H9 (cell line): ENCODE results near the gene KLK1. TPM values are rescaled to one million over a fixed set of nuclear protein-coding genes. Genes with fewer than 3 reads are reported as not detected.
A peak's percentile ranks its signal among the peaks of the same experiment; 100 is the strongest.

ENCODE experiments used
- DNase-seq: peaks from one replicate; pipeline ENCODE4 v3.0.0-alpha.2; 2017
- H2AFZ ChIP-seq: one replicate; pipeline ENCODE4 v1.6.1; 2013; ENCODE audit warnings: mild to moderate bottlenecking, low read length, control low read depth, moderate library complexity
- H2AK5ac ChIP-seq: 2 replicates; pipeline ENCODE4 v1.6.1; 2013; ENCODE audit warnings: low read length, control low read depth, mixed read lengths; ENCODE audit not compliant: insufficient read length
- H2BK120ac ChIP-seq: one replicate; pipeline ENCODE4 v1.6.1; 2013; ENCODE audit warnings: low read depth, mild to moderate bottlenecking, low read length, control low read depth, inconsistent platforms; ENCODE audit not compliant: poor library complexity, severe bottlenecking
- H2BK12ac ChIP-seq: 2 replicates; pipeline ENCODE4 v1.6.1; 2013; ENCODE audit warnings: low read length, control low read depth, mixed read lengths, low read depth; ENCODE audit not compliant: insufficient read length
- H2BK15ac ChIP-seq: 2 replicates; pipeline ENCODE4 v1.6.1; 2013; ENCODE audit warnings: low read depth, low read length, control low read depth
- H2BK20ac ChIP-seq: one replicate; pipeline ENCODE4 v1.6.1; 2013; ENCODE audit warnings: low read depth, mild to moderate bottlenecking, low read length, control low read depth, inconsistent platforms; ENCODE audit not compliant: poor library complexity, severe bottlenecking
- H2BK5ac ChIP-seq: 2 replicates; pipeline ENCODE4 v1.6.1; 2013; ENCODE audit warnings: low read length, control low read depth, mixed read lengths; ENCODE audit not compliant: insufficient read length
- H3K14ac ChIP-seq: 2 replicates; pipeline ENCODE4 v1.6.1; 2013; ENCODE audit warnings: low read length, control low read depth; ENCODE audit not compliant: insufficient read depth
- H3K18ac ChIP-seq: 2 replicates; pipeline ENCODE4 v1.6.1; 2013; ENCODE audit warnings: low read depth, mild to moderate bottlenecking, mixed read lengths, low read length, control low read depth; ENCODE audit not compliant: insufficient read length
- H3K23ac ChIP-seq: 2 replicates; pipeline ENCODE4 v1.6.1; 2013; ENCODE audit warnings: low read length, control low read depth, mixed read lengths, low read depth; ENCODE audit not compliant: insufficient read length
- H3K23me2 ChIP-seq: 2 replicates; pipeline ENCODE4 v1.6.1; 2013; ENCODE audit warnings: low read depth, mild to moderate bottlenecking, mixed read lengths, low read length, control low read depth; ENCODE audit not compliant: insufficient read length, poor library complexity, severe bottlenecking
- H3K27ac ChIP-seq: 2 replicates; pipeline ENCODE4 v1.5.1; 2013; ENCODE audit warnings: low read length, control low read depth, mixed read lengths, low read depth; ENCODE audit not compliant: insufficient read length
- H3K27me3 ChIP-seq: 2 replicates; pipeline ENCODE4 v1.6.1; 2013; ENCODE audit warnings: low read length, control low read depth, inconsistent platforms; ENCODE audit not compliant: insufficient read depth
- H3K4ac ChIP-seq: 2 replicates; pipeline ENCODE4 v1.6.1; 2013; ENCODE audit warnings: low read depth, mild to moderate bottlenecking, control low read depth, inconsistent platforms, low read length, moderate library complexity
- H3K4me1 ChIP-seq: 2 replicates; pipeline ENCODE4 v1.6.1; 2013; ENCODE audit warnings: low read length, control low read depth, inconsistent platforms; ENCODE audit not compliant: insufficient read depth
- H3K4me2 ChIP-seq: 2 replicates; pipeline ENCODE4 v1.6.1; 2013; ENCODE audit warnings: low read length, control low read depth, mixed read lengths; ENCODE audit not compliant: insufficient read length, insufficient read depth
- H3K56ac ChIP-seq: 2 replicates; pipeline ENCODE4 v1.6.1; 2013; ENCODE audit warnings: low read depth, mild to moderate bottlenecking, mixed read lengths, low read length, control low read depth; ENCODE audit not compliant: insufficient read length
- H3K79me1 ChIP-seq: 2 replicates; pipeline ENCODE4 v1.6.1; 2013; ENCODE audit warnings: low read depth, mild to moderate bottlenecking, moderate library complexity, low read length, control low read depth, inconsistent platforms; ENCODE audit not compliant: insufficient read depth, poor library complexity, severe bottlenecking
- H3K79me2 ChIP-seq: 2 replicates; pipeline ENCODE4 v1.6.1; 2013; ENCODE audit warnings: low read length, control low read depth, inconsistent platforms; ENCODE audit not compliant: insufficient read depth
- H3K9ac ChIP-seq: 2 replicates; pipeline ENCODE4 v1.6.1; 2013; ENCODE audit warnings: low read length, control low read depth, mixed read lengths; ENCODE audit not compliant: insufficient read length; ENCODE audit errors: extremely low read depth
- H3K9me3 ChIP-seq: one replicate; pipeline ENCODE4 v1.6.1; 2013; ENCODE audit warnings: low read depth, low read length, inconsistent platforms; ENCODE audit not compliant: control insufficient read depth
- H3T11ph ChIP-seq: one replicate; pipeline ENCODE4 v1.6.1; 2013; ENCODE audit warnings: mild to moderate bottlenecking, low read length, control low read depth, inconsistent platforms
- H4K20me1 ChIP-seq: one replicate; pipeline ENCODE4 v1.6.1; 2013; ENCODE audit not compliant: control insufficient read depth, insufficient read length, insufficient read depth
- H4K5ac ChIP-seq: 2 replicates; pipeline ENCODE4 v1.6.1; 2013; ENCODE audit warnings: low read depth, mild to moderate bottlenecking, mixed read lengths, low read length, control low read depth; ENCODE audit not compliant: insufficient read length
- H4K8ac ChIP-seq: replicated peaks from 2 replicates; pipeline ENCODE4 v1.6.1; 2013; ENCODE audit warnings: low read length, control low read depth, mixed read lengths, low read depth; ENCODE audit not compliant: insufficient read length
- H4K91ac ChIP-seq: 2 replicates; pipeline ENCODE4 v1.6.1; 2013; ENCODE audit warnings: low read depth, mild to moderate bottlenecking, moderate library complexity, mixed read lengths, low read length, control low read depth; ENCODE audit not compliant: insufficient read length
- H3K27ac Mint-ChIP-seq, 3 experiments: 2 replicates in 2 of 3; 3 replicates in 1 of 3; pipeline ENCODE4 v1.8.0; 2020 to 2021; ENCODE audit warnings: mixed read lengths in 3 of 3, mild to moderate bottlenecking in 1 of 3, moderate library complexity in 1 of 3
- H3K27me3 Mint-ChIP-seq: 2 replicates; pipeline ENCODE4 v1.8.0; 2021; ENCODE audit warnings: low read depth, mild to moderate bottlenecking, moderate library complexity, mixed read lengths
- H3K36me3 Mint-ChIP-seq, 3 experiments: 2 replicates in 2 of 3; 3 replicates in 1 of 3; pipeline ENCODE4 v1.8.0; 2020 to 2021; ENCODE audit warnings: low read depth in 3 of 3, mixed read lengths in 3 of 3; ENCODE audit not compliant: insufficient read depth in 1 of 3
- H3K4me1 Mint-ChIP-seq, 2 experiments: 2 replicates each; pipeline ENCODE4 v1.8.0; 2020; ENCODE audit warnings: mixed read lengths in 2 of 2
- H3K4me3 Mint-ChIP-seq, 2 experiments: 2 replicates in 1 of 2; 3 replicates in 1 of 2; pipeline ENCODE4 v1.8.0; 2020 to 2021; ENCODE audit warnings: mild to moderate bottlenecking in 2 of 2, mixed read lengths in 2 of 2, moderate library complexity in 1 of 2
- H3K9me3 Mint-ChIP-seq, 2 experiments: 2 replicates in 1 of 2; 3 replicates in 1 of 2; pipeline ENCODE4 v1.8.0; 2020; ENCODE audit warnings: mild to moderate bottlenecking in 2 of 2, mixed read lengths in 2 of 2, moderate library complexity in 1 of 2
- CTCF ChIP-seq: fragments of 200-600 bp; sonication (generic); conservative IDR thresholded peaks from 3 replicates; pipeline ENCODE4 v1.8.0; 2021; ENCODE audit warnings: antibody characterized with exemption, mild to moderate bottlenecking
- WGBS: extraction: QIAGEN DNeasy Blood & Tissue Kit; methylation state at CpG from one replicate; pipeline ENCODE4 v1.1.7; 2013; ENCODE audit warnings: missing lambda C conversion rate, low lambda C conversion rate, mixed read lengths; ENCODE audit not compliant: insufficient read length; ENCODE audit errors: extremely low coverage; 5-methylcytosine and 5-hydroxymethylcytosine counted together
- total RNA-seq: library from RNA; stranded (reverse); gene quantifications from 2 replicates; pipeline ENCODE4 v1.2.1, GENCODE V29; 2021

KLK1 gene
- total RNA-seq, 1 experiment from 2014 or later: 2.3 TPM

GRCh38 chr19:50838239-50838638 lies 14.7 kb upstream of the KLK1 start:
- Mint-ChIP-seq H3K4me1 (peaks cover 13 to 26% of the 10 kb centered on the region in 2 experiments), H3K4me3 (peak overlapping the region in 1 of 2 experiments; percentile 22; a peak in 1 of 5 replicates), H3K27ac (peak overlapping the region in 2 of 3 experiments; percentile 27 to 60; a peak in 3 of 7 replicates), H3K9me3 (no peaks in the 10 kb centered on the region; a peak in 3 of 5 replicates), H3K27me3 (peaks cover 78% of the 10 kb centered on the region), H3K36me3 (no peaks in the 10 kb centered on the region)
- H2AFZ ChIP-seq: no peak overlapping the region
- H3K27me3 ChIP-seq: peaks cover 2% of the 10 kb centered on the region; the same call in 1 of the 2 replicates
- no peak overlapping the region for H4K8ac ChIP-seq
- H3K9me3 ChIP-seq: no peaks in the 10 kb centered on the region
- H3K4ac ChIP-seq: no peak overlapping the region
- H3K14ac ChIP-seq: no peak overlapping the region
- H2BK5ac ChIP-seq: no peak overlapping the region
- H2BK12ac ChIP-seq: no peak overlapping the region
- no peak overlapping the region for H3K18ac ChIP-seq
- no peak overlapping the region for H2BK20ac ChIP-seq
- peak; percentile 50; the same call in 2 of the 3 replicates for TF ChIP-seq CTCF
- H3T11ph ChIP-seq: no peak overlapping the region
- no peaks in the 10 kb centered on the region for H4K20me1 ChIP-seq
- no peaks in the 10 kb centered on the region for H3K79me1 ChIP-seq
- no CpG with 5 or more reads among the region's 6 CpGs for WGBS
- no peaks in the 10 kb centered on the region for H3K79me2 ChIP-seq
- no peak overlapping the region for H3K23ac ChIP-seq
- no peak overlapping the region for H2BK120ac ChIP-seq
- DNase-seq: no peak
- H3K27ac ChIP-seq: no peak overlapping the region
- H3K9ac ChIP-seq: no peak overlapping the region
- H2AK5ac ChIP-seq: no peak overlapping the region
- no peak overlapping the region for H2BK15ac ChIP-seq
- no peak overlapping the region for H3K4me2 ChIP-seq
- no peaks in the 10 kb centered on the region for H3K4me1 ChIP-seq
- H3K23me2 ChIP-seq: peaks cover 4% of the 10 kb centered on the region
- H4K91ac ChIP-seq: no peak overlapping the region
- H4K5ac ChIP-seq: no peak overlapping the region
- no peak overlapping the region for H3K56ac ChIP-seq
